PC-9 (cell line): Measurements from ENCODE around the gene ASIC4.

Source experiments
- EZH2 ChIP-seq: fragments of 200-600 bp; sonication (generic); IDR thresholded peaks from 2 replicates; pipeline ENCODE4 v1.8.0; 2017; ENCODE audit warnings: antibody characterized with exemption, low read depth
- TF ChIP-seq, protein P1 (sequence below): fragments of 200-600 bp; sonication (generic); conservative IDR thresholded peaks from 2 replicates; pipeline ENCODE4 v1.6.1; 2017; ENCODE audit warnings: mixed run types, antibody characterized with exemption, mild to moderate bottlenecking, moderate library complexity

DNA sequence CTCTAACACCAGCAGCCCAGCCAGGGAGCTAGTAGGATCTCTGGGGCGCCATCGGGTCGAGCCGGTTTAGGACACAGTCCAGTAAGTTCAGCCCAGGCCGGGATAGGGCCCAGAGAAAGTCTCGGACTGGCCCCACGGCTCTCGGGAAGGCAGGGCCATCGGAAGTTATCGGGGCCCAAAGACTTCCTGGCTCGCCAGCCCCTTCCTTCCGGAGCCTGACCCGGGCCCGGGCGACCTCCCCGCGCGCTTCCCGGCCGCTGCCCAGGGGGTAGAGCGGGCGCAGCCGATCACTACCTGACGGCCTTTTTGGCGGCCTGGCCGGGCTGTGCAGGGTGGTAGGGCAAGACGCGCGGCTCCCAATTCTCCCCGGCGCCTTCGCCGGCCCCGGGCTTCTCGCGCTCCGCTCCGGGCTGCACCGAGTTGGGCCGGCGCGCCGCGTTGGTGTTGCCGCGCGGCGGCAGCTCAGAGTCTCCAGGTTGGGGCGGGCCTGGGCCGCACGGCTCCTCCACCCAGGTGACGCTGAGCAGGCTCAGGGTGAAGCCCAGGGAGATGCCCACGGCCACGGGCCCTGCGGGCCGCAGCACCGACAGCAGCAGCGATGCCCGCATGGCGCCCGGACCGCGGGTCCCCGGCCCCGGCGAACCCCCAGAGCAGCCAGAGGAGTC is 28.8 kb downstream of the ASIC4 start:
- TF ChIP-seq, protein P1, sequence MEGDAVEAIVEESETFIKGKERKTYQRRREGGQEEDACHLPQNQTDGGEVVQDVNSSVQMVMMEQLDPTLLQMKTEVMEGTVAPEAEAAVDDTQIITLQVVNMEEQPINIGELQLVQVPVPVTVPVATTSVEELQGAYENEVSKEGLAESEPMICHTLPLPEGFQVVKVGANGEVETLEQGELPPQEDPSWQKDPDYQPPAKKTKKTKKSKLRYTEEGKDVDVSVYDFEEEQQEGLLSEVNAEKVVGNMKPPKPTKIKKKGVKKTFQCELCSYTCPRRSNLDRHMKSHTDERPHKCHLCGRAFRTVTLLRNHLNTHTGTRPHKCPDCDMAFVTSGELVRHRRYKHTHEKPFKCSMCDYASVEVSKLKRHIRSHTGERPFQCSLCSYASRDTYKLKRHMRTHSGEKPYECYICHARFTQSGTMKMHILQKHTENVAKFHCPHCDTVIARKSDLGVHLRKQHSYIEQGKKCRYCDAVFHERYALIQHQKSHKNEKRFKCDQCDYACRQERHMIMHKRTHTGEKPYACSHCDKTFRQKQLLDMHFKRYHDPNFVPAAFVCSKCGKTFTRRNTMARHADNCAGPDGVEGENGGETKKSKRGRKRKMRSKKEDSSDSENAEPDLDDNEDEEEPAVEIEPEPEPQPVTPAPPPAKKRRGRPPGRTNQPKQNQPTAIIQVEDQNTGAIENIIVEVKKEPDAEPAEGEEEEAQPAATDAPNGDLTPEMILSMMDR: no peak
- TF ChIP-seq EZH2: no peak
